Measurements from ENCODE around the gene KCNQ2.

KCNQ2 gene

GRCh38 chr20:63359164-63359934 is 113.1 kb downstream of the KCNQ2 start:
- TF ChIP-seq CTCF (conservative IDR thresholded peaks at IDR 0.05) (no peak), ZFX (IDR thresholded peaks at IDR 0.05) (no peak)
- H3K27ac ChIP-seq = no peak overlapping the region

- peak overlapping the region; percentile 30 for H3K27ac ChIP-seq
- TF ChIP-seq CTCF (conservative IDR thresholded peaks at IDR 0.05) (no peak), ZFX (IDR thresholded peaks at IDR 0.05) (no peak)
Observed at GRCh38 chr20:63357921-63358905, 114.2 kb downstream of the KCNQ2 start.

- peak overlapping the region; percentile 30 for H3K27ac ChIP-seq
- TF ChIP-seq CTCF (conservative IDR thresholded peaks at IDR 0.05) (no peak), ZFX (IDR thresholded peaks at IDR 0.05) (no peak)
Observed at GRCh38 chr20:63356931-63357879, 115.2 kb downstream of the KCNQ2 start.

DNA sequence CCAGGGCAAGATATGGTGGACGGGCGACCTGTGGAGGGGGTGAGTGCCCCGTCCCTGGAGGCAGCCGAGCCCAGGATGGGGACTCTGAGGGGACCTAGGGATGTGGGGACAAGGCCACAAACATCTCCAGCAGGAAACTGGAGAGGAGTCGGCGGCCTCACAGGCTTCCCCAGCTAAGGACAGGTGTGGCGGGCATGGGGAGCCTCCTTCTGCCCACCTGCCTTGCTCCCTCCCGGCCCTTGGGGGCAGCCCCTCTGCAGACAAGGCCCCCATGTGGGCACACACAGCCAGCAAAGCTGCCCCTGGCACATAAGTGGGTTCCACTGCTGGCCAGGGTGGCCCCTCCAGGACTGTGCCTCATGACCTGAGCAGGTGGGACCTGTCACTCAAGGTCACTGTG is 115.9 kb downstream of the KCNQ2 start:
- no peak for TF ChIP-seq ZFX (IDR thresholded peaks at IDR 0.05)
- TF ChIP-seq CTCF (conservative IDR thresholded peaks at IDR 0.05) = no peak
- no peak overlapping the region for H3K27ac ChIP-seq

- TF ChIP-seq CTCF (conservative IDR thresholded peaks at IDR 0.05) (no peak), ZFX (IDR thresholded peaks at IDR 0.05) (no peak)
- no peak overlapping the region for H3K27ac ChIP-seq
Observed at GRCh38 chr20:63355781-63356295, 116.6 kb downstream of the KCNQ2 start.

- no peak overlapping the region for H3K27ac ChIP-seq
- no peak for TF ChIP-seq CTCF (conservative IDR thresholded peaks at IDR 0.05)
- no peak for TF ChIP-seq ZFX (IDR thresholded peaks at IDR 0.05)
Observed at GRCh38 chr20:63354636-63355350, 117.7 kb downstream of the KCNQ2 start.
